ENCODE data around the gene TNFRSF8.

TNFRSF8 gene

DNA sequence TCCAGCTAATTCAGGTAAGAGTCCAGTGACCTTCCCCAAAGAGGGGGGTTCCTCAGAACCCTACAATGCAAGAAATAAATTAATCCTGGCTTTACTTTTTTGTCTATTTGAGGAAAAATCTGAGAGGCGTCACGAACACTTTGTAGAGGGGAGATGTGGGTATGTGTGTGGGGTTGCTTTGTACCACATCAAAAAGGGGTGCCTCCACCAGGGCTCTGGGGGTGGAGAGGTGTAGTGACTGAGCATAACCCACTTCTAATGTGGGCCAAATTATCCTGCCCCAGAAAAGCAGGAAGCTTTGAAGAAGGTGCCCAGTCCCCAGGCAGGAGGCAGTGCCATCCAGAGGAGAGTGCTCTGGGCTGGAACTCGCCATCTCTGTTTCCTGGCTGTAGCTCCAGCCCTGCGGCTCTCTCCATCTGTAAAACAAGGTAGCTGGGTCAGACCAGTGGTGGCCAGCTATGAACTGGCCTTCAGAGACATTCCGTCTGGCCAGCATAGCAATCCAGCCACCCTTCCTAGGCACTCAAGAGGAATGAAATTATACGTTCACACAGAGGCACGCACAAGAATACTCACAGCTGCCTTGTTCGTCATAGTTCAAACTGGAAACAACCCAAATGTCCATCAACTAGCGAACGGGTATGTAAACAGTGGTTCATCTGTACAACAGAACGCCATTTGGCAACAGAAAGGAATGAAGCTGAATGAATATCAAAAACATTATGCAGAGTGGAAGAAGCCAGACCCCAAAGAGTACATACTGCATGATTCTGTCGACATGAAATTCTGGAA, 58.3 kb downstream of the TNFRSF8 start:
- H3K9me3 Mint-ChIP-seq = peaks cover 7% of the 10 kb centered on the region
- DNase-seq = no peak
- TF ChIP-seq, protein P1, sequence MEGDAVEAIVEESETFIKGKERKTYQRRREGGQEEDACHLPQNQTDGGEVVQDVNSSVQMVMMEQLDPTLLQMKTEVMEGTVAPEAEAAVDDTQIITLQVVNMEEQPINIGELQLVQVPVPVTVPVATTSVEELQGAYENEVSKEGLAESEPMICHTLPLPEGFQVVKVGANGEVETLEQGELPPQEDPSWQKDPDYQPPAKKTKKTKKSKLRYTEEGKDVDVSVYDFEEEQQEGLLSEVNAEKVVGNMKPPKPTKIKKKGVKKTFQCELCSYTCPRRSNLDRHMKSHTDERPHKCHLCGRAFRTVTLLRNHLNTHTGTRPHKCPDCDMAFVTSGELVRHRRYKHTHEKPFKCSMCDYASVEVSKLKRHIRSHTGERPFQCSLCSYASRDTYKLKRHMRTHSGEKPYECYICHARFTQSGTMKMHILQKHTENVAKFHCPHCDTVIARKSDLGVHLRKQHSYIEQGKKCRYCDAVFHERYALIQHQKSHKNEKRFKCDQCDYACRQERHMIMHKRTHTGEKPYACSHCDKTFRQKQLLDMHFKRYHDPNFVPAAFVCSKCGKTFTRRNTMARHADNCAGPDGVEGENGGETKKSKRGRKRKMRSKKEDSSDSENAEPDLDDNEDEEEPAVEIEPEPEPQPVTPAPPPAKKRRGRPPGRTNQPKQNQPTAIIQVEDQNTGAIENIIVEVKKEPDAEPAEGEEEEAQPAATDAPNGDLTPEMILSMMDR (IDR thresholded peaks at IDR 0.05) = no peak
- H3K27me3 Mint-ChIP-seq (ENCODE audit: low read depth, poor library complexity) = peaks cover 17% of the 10 kb centered on the region
- H3K4me1 Mint-ChIP-seq = peaks cover 12% of the 10 kb centered on the region
- no peak overlapping the region for H3K27ac Mint-ChIP-seq
- no peak overlapping the region for H3K4me3 Mint-ChIP-seq
- no peaks in the 10 kb centered on the region for H3K36me3 Mint-ChIP-seq (ENCODE audit: low read depth)

DNA sequence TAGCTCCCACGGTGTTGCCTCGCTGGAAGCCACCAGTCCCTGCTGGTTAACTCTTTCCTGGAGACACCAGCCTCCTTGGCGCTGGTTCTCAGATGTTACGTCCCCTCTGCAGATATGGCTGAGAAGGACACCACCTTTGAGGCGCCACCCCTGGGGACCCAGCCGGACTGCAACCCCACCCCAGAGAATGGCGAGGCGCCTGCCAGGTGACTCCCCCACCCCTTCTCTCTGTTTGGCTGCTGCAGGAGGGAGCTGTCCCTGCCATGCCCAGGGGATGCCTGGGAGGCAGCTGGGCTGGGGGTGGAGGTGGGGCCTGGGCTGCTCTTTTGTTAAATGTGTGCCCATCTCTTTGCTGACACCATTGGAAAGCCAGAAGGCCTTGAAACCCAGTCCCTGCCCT, 60.1 kb downstream of the TNFRSF8 start:
- Mint-ChIP-seq H3K27me3 (ENCODE audit: low read depth, poor library complexity) (peaks cover 17% of the 10 kb centered on the region), H3K36me3 (ENCODE audit: low read depth) (no peaks in the 10 kb centered on the region), H3K4me3 (no peak overlapping the region), H3K9me3 (peaks cover 7% of the 10 kb centered on the region), H3K27ac (no peak overlapping the region), H3K4me1 (peaks cover 12% of the 10 kb centered on the region)
- TF ChIP-seq, protein P1 (IDR thresholded peaks at IDR 0.05) = no peak
- DNase-seq = no peak

DNA sequence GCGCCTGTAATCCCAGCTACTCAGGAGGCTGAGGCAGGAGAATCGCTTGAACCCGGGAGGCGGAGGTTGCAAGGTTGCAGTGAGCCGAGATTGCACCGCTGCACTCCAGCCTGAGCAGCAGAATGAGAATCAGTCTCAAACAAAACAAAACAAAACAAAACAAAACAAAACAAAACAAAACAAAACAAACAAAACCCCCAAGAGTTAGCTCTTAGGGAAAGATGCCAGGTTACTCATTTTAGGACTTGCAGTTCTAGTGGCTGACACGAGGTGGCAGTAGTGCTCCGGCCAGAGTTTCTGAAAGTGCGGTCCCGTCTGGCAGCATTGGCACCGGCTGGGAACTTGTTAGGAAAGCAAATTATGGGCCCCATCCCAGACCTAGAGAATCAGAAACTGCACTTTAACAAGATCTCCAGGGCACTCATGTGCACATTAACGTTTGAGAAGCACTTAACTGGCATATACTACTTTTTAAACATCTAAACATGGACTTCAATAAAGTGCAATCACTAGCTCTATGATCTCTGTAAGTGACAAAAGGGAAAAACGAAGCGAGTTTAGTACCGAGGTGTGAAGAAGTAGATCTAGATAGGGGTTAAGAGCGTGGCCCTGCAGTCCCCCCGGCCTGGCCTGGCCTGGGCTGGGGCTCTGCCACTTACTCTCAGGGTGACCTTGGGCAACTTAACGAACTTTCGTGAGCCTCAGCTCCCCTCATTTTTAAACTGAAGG, 61.8 kb downstream of the TNFRSF8 start:
- H3K4me3 Mint-ChIP-seq = no peak overlapping the region
- DNase-seq = peak; percentile 84
- H3K4me1 Mint-ChIP-seq = peaks cover 21% of the 10 kb centered on the region
- TF ChIP-seq, protein P1 (IDR thresholded peaks at IDR 0.05) = peak; percentile 95
- no peaks in the 10 kb centered on the region for H3K36me3 Mint-ChIP-seq (ENCODE audit: low read depth)
- no peak overlapping the region for H3K27ac Mint-ChIP-seq
- H3K9me3 Mint-ChIP-seq = peaks cover 4% of the 10 kb centered on the region
- H3K27me3 Mint-ChIP-seq (ENCODE audit: low read depth, poor library complexity) = peaks cover 17% of the 10 kb centered on the region

DNA sequence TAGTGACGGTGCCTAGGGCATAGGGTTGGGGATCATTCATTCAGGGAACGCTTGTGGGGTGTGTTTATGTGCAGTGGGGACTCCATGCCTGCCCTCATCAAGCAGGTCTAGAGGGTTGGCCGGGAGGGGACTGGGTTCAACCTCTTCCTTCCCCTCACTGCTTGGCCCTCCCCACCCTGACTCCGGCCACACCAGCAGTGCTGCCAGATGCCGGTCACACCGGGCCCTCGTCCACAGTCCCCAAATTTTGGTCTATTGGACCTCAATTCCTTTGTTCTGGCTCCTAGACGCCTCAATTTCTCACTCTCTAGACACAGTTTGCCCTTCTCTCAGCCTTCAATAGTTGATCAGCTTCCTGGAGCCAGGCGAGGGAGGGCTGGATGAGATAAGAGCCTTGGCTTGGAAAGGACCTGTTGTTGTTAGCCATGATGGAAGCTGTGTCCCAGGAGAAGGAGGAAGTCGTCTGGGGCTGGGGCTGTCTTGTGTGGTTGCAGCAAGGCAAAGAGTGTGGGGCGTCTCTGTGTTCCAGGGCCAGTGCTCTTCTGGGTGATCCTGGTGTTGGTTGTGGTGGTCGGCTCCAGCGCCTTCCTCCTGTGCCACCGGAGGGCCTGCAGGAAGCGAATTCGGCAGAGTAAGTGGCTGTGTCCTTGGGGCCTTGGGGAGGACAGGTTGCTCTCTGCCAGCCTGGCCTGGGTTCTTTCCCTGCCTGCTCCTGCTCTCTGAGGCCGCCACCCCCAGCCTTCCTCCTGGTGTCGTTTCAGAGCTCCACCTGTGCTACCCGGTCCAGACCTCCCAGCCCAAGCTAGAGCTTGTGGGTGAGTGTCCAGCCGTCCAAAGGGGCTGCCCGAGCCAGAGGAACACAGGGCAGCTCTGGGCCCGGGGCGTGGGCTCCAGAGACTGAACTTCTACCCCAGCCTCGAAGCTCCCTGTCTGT, 62.6 kb downstream of the TNFRSF8 start:
- TF ChIP-seq, protein P1 (IDR thresholded peaks at IDR 0.05) = no peak
- H3K36me3 Mint-ChIP-seq (ENCODE audit: low read depth) = no peaks in the 10 kb centered on the region
- no peak overlapping the region for H3K4me3 Mint-ChIP-seq
- peak overlapping the region; percentile 49 for H3K27ac Mint-ChIP-seq
- no peak for DNase-seq
- H3K27me3 Mint-ChIP-seq (ENCODE audit: low read depth, poor library complexity) = peaks cover 16% of the 10 kb centered on the region
- H3K4me1 Mint-ChIP-seq = peaks cover 30% of the 10 kb centered on the region
- no peaks in the 10 kb centered on the region for H3K9me3 Mint-ChIP-seq

DNA sequence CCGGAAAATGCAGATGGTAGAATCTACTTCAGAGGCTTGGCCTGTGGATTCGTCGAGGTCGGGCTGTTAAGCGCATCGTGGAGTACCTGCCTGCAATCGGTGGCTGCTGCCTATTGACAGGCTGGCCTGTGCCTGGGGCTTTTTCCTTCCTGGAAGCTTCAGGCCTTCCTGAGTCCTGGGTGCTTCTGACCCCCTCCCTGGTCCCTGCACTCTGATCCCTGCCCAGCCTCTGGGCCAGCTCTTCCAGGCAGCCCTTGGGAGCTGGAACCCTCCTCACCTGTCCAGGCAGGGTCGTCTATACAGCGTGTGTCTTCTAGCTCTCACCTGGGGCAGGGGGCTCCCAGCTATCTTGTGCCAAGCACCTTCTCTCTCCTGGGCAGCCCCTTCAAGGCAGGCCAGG, 63.7 kb downstream of the TNFRSF8 start:
- H3K4me1 Mint-ChIP-seq = peaks cover 31% of the 10 kb centered on the region

More for the DNA sequence above, 63.7 kb downstream of the TNFRSF8 start:
- no peaks in the 10 kb centered on the region for H3K9me3 Mint-ChIP-seq
- TF ChIP-seq, protein P1 (IDR thresholded peaks at IDR 0.05) = no peak
- no peak for DNase-seq
- H3K4me3 Mint-ChIP-seq = no peak overlapping the region
- H3K36me3 Mint-ChIP-seq (ENCODE audit: low read depth) = no peaks in the 10 kb centered on the region
- H3K27ac Mint-ChIP-seq = no peak overlapping the region
- H3K27me3 Mint-ChIP-seq (ENCODE audit: low read depth, poor library complexity) = peaks cover 13% of the 10 kb centered on the region
